Gastrocnemius medialis (tissue), 4 donors: ENCODE results near the gene SLC25A47.

Experiments used
- CTCF ChIP-seq, 5 experiments: fragments of 450-650 bp in 3 of 5; fragments of 200-600 bp in 2 of 5; sonication (generic) in 2 of 5; IDR thresholded peaks in 4 of 5; conservative IDR thresholded peaks in 1 of 5; 1 replicate in 4 of 5; 2 replicates in 1 of 5; pipeline ENCODE4 v1.5.1; 2016 to 2019; ENCODE audit warnings: antibody characterized with exemption in 5 of 5, mild to moderate bottlenecking in 3 of 5, moderate library complexity in 3 of 5
- POLR2A ChIP-seq, 2 donors: fragments of 450-650 bp; IDR thresholded peaks; one replicate each; pipeline ENCODE4 v1.6.1; 2017; ENCODE audit warnings: antibody characterized with exemption in 2 of 2, mild to moderate bottlenecking in 2 of 2, moderate library complexity in 2 of 2

- no peak for TF ChIP-seq POLR2A (IDR thresholded peaks at IDR 0.05)
- no peak for TF ChIP-seq CTCF (IDR thresholded peaks at IDR 0.05 in 4 of 5, conservative IDR thresholded peaks at IDR 0.05 in 1 of 5)
Observed at GRCh38 chr14:100275214-100275613, 47.9 kb upstream of the SLC25A47 start.
